HL-60 (cell line): ENCODE data around the gene CTIF.

Experiments used
- CTCF ChIP-seq: IDR thresholded peaks from one replicate; pipeline ENCODE4 v1.5.1; 2011; ENCODE audit warnings: low read length, control low read depth, inconsistent platforms; ENCODE audit not compliant: insufficient read depth
- GABPA ChIP-seq: IDR thresholded peaks from 2 replicates; pipeline ENCODE4 v1.6.1; 2012; ENCODE audit warnings: low read depth
- POLR2AphosphoS5 ChIP-seq: IDR thresholded peaks from 2 replicates; pipeline ENCODE4 v1.6.1; 2012; ENCODE audit warnings: low read depth
- REST ChIP-seq: IDR thresholded peaks from 2 replicates; pipeline ENCODE4 v1.6.1; 2012; ENCODE audit warnings: low read depth; ENCODE audit not compliant: insufficient replicate concordance

DNA sequence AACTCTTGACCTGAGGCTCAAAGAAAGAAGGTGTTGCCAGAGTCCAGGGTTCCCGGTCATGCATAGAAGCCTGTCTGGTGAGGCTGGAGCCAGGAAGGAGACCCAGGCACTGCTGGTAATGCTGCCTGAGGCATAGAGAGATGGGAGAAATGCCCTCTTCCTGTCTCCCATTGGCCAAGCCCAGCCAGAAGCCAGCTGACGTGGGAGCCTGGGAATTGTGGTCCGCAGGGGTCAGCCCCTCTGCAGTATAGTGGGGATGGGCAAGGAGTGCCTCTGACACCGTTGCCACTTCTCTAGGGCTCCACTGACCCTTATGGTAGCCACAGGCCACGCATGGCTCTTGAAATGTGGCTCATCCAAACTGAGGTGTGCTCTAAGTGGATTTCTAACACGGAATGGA, 95.7 kb downstream of the CTIF start:
- no peak for TF ChIP-seq REST
- no peak for TF ChIP-seq POLR2AphosphoS5
- no peak for TF ChIP-seq GABPA
- no peak for TF ChIP-seq CTCF
